PC-9 (cell line): ENCODE measurements around the gene BTBD8. TPM values are rescaled to one million over a fixed set of nuclear protein-coding genes. Genes with fewer than 3 reads are reported as not detected.

Experiments used
- BruUV-seq: library from RNA; stranded (reverse); fragments of 400-500 nt; replicated peaks from 2 replicates; lab custom pipeline; 2021; lab: Mats Ljungman, UMichigan
- CTCF ChIA-PET: fragments of 300-600 bp; sonication (Branson Sonifier 250); formaldehyde crosslinking; loops from one replicate; lab custom pipeline; 2022; ENCODE audit warnings: antibody characterized with exemption; lab: Charles Lee
- POLR2A ChIA-PET: fragments of 300-600 bp; sonication (Branson Sonifier 250); formaldehyde crosslinking; loops from one replicate; lab custom pipeline; 2022; ENCODE audit warnings: antibody characterized with exemption; ENCODE audit not compliant: unreplicated experiment; lab: Charles Lee
- DNase-seq, 2 experiments: peaks; one replicate each; pipeline versions ENCODE4 v3.0.0 to v3.0.0-alpha.2; 2015 to 2022; ENCODE audit warnings: mixed read lengths in 1 of 2
- H2AFZ ChIP-seq: fragments of 200-600 bp; sonication (generic); 2 replicates; pipeline ENCODE4 v1.8.1; 2017; ENCODE audit warnings: antibody characterized with exemption
- H3F3A ChIP-seq: fragments of 200-600 bp; sonication (generic); 2 replicates; pipeline ENCODE4 v1.8.1; 2017; ENCODE audit warnings: antibody characterized with exemption, mild to moderate bottlenecking, low read depth; ENCODE audit not compliant: insufficient read depth
- H3K27ac ChIP-seq: fragments of 200-600 bp; sonication (generic); 2 replicates; pipeline ENCODE4 v1.6.1; 2016; ENCODE audit warnings: mixed run types
- H3K27me3 ChIP-seq: fragments of 200-600 bp; sonication (generic); 2 replicates; pipeline ENCODE4 v1.6.1; 2016; ENCODE audit warnings: low read depth, mixed run types; ENCODE audit not compliant: insufficient read depth
- H3K36me3 ChIP-seq: fragments of 200-600 bp; sonication (generic); 2 replicates; pipeline ENCODE4 v1.6.1; 2016; ENCODE audit warnings: low read depth, mixed run types
- H3K4me1 ChIP-seq: fragments of 200-600 bp; sonication (generic); replicated peaks from 2 replicates; pipeline ENCODE4 v1.6.1; 2016; ENCODE audit warnings: mixed run types; ENCODE audit not compliant: insufficient read depth
- H3K4me2 ChIP-seq: fragments of 200-600 bp; sonication (generic); 2 replicates; pipeline ENCODE4 v1.6.1; 2017; ENCODE audit warnings: mixed run types
- H3K4me3 ChIP-seq: fragments of 200-600 bp; sonication (generic); 2 replicates; pipeline ENCODE4 v1.6.1; 2016; ENCODE audit warnings: mixed run types
- H3K79me2 ChIP-seq: fragments of 200-600 bp; sonication (generic); 2 replicates; pipeline ENCODE4 v1.6.1; 2017; ENCODE audit warnings: low read depth, mixed run types
- H3K9me2 ChIP-seq: fragments of 200-600 bp; sonication (generic); 2 replicates; pipeline ENCODE4 v1.8.1; 2017; ENCODE audit warnings: mild to moderate bottlenecking; ENCODE audit not compliant: insufficient read depth
- H3K9me3 ChIP-seq: fragments of 200-600 bp; sonication (generic); 2 replicates; pipeline ENCODE4 v1.8.1; 2016; ENCODE audit warnings: low read depth; ENCODE audit not compliant: insufficient read depth
- H4K20me1 ChIP-seq: fragments of 200-600 bp; sonication (generic); 2 replicates; pipeline ENCODE4 v1.8.1; 2017; ENCODE audit not compliant: insufficient read depth
- EZH2 ChIP-seq: fragments of 200-600 bp; sonication (generic); IDR thresholded peaks from 2 replicates; pipeline ENCODE4 v1.8.0; 2017; ENCODE audit warnings: antibody characterized with exemption, low read depth
- intact Hi-C: fragments of 100-400 bp; cut with micrococcal nuclease; formaldehyde crosslinking; loops from one replicate; pipeline ENCODE4 v1.10.0; 2022; ENCODE audit not compliant: unreplicated experiment
- total RNA-seq: library from RNA; stranded (reverse); gene quantifications from 2 replicates; pipeline ENCODE4 v1.2.3, GENCODE V29; 2021
- TF ChIP-seq, protein P1 (sequence below): fragments of 200-600 bp; sonication (generic); conservative IDR thresholded peaks from 2 replicates; pipeline ENCODE4 v1.6.1; 2017; ENCODE audit warnings: mixed run types, antibody characterized with exemption, mild to moderate bottlenecking, moderate library complexity

BTBD8 gene
- total RNA-seq, 1 experiment from 2014 or later = 8.1 TPM

DNA sequence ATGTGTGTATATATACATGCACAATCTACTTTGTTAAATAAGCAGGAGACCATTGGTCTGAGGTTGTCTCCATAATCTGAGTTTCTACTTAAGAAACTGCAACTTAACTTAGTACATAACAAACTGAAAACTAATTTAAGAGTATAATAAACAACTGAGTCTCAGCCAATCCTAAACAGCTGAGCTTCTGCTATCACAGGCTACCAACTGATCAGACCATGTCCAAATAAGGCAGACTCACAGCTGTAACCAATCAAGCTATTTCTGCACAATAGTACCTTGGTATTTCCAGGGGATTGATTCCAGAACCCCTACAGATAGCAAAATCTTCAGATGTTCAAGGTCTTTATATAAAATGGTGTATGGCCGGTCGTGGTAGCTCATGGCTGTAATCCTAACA, 111.6 kb downstream of the BTBD8 start:
- DNase-seq = no peak
- ChIA-PET POLR2A (no interaction called here), CTCF (no interaction called here)
- Histone ChIP-seq H4K20me1 (no peaks in the 10 kb centered on the region), H3K4me3 (no peak overlapping the region), H3F3A (no peaks in the 10 kb centered on the region), H2AFZ (no peak overlapping the region), H3K27ac (no peak overlapping the region), H3K27me3 (no peaks in the 10 kb centered on the region), H3K9me3 (no peaks in the 10 kb centered on the region), H3K79me2 (no peaks in the 10 kb centered on the region), H3K9me2 (no peaks in the 10 kb centered on the region), H3K4me1 (no peaks in the 10 kb centered on the region), H3K36me3 (no peaks in the 10 kb centered on the region), H3K4me2 (no peak overlapping the region)
- intact Hi-C loops = no loop called here
- no TSS peak for BruUV-seq
- TF ChIP-seq EZH2 = no peak
- TF ChIP-seq, protein P1, sequence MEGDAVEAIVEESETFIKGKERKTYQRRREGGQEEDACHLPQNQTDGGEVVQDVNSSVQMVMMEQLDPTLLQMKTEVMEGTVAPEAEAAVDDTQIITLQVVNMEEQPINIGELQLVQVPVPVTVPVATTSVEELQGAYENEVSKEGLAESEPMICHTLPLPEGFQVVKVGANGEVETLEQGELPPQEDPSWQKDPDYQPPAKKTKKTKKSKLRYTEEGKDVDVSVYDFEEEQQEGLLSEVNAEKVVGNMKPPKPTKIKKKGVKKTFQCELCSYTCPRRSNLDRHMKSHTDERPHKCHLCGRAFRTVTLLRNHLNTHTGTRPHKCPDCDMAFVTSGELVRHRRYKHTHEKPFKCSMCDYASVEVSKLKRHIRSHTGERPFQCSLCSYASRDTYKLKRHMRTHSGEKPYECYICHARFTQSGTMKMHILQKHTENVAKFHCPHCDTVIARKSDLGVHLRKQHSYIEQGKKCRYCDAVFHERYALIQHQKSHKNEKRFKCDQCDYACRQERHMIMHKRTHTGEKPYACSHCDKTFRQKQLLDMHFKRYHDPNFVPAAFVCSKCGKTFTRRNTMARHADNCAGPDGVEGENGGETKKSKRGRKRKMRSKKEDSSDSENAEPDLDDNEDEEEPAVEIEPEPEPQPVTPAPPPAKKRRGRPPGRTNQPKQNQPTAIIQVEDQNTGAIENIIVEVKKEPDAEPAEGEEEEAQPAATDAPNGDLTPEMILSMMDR = no peak

DNA sequence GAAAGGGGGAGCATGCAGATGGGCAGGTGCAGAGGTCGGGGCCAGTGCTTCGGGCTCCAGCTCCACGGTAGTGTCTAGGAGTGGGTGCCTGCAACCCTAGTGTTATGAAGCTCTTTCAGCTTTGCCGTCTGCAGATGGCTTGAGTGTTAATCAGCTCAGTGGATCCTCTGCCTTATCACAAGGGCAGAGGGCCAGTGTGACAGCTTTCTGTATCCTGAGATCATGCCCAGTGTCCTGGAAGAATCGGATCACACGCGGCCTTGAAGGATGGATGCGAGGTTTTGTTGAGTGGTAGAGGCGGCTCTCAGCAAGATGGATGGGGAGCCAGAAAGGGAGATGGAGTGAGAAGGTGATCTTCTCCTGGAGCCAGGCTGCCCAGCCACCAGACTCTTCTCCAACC, 112.1 kb downstream of the BTBD8 start:
- Histone ChIP-seq H3K27me3 (no peaks in the 10 kb centered on the region), H3K27ac (no peak overlapping the region), H3K79me2 (no peaks in the 10 kb centered on the region), H3K9me3 (no peaks in the 10 kb centered on the region), H2AFZ (no peak overlapping the region), H3K4me2 (no peak overlapping the region), H3K4me3 (no peak overlapping the region), H4K20me1 (no peaks in the 10 kb centered on the region), H3F3A (no peaks in the 10 kb centered on the region), H3K36me3 (no peaks in the 10 kb centered on the region), H3K9me2 (no peaks in the 10 kb centered on the region), H3K4me1 (no peaks in the 10 kb centered on the region)
- DNase-seq = no peak
- CTCF ChIA-PET = no interaction called here
- POLR2A ChIA-PET = no interaction called here
- TF ChIP-seq EZH2 = no peak
- TF ChIP-seq, protein P1 = no peak
- intact Hi-C loops = no loop called here
- no TSS peak for BruUV-seq

- CTCF ChIA-PET = no interaction called here
These were observed 114.4 kb downstream of the BTBD8 start for GRCh38 chr1:92194511-92194910.

More at GRCh38 chr1:92194511-92194910, 114.4 kb downstream of the BTBD8 start:
- Histone ChIP-seq H3K79me2 (no peaks in the 10 kb centered on the region), H3K27me3 (no peaks in the 10 kb centered on the region), H3K4me2 (no peak overlapping the region), H4K20me1 (no peaks in the 10 kb centered on the region), H3K9me2 (no peaks in the 10 kb centered on the region), H3K36me3 (no peaks in the 10 kb centered on the region), H2AFZ (no peak overlapping the region), H3K4me1 (no peaks in the 10 kb centered on the region), H3K4me3 (no peak overlapping the region), H3K27ac (no peak overlapping the region), H3F3A (no peaks in the 10 kb centered on the region), H3K9me3 (no peaks in the 10 kb centered on the region)
- DNase-seq = no peak
- BruUV-seq = no TSS peak
- intact Hi-C loops = no loop called here
- POLR2A ChIA-PET = no interaction called here
- TF ChIP-seq, protein P1 = no peak
- no peak for TF ChIP-seq EZH2
